Measurements from ENCODE around the gene ZMPSTE24.

GRCh38 chr1:40210511-40211204, 47.4 kb upstream of the ZMPSTE24 start:
- no peak for TF ChIP-seq CTCF (IDR thresholded peaks at IDR 0.05)
- TF ChIP-seq POLR2A (IDR thresholded peaks at IDR 0.05): no peak

Measured in lower leg skin (tissue), 3 donors.